ENCODE data around the gene CENPA. TPM values are rescaled to one million over a fixed set of nuclear protein-coding genes. Genes with fewer than 3 reads are reported as not detected.

CENPA gene
- total and polyA plus RNA-seq, 2 of the 13 experiments (the other 11 are each of a cell fraction or from before 2014, with no cell fraction given), result 28.5 to 38.5 TPM

DNA sequence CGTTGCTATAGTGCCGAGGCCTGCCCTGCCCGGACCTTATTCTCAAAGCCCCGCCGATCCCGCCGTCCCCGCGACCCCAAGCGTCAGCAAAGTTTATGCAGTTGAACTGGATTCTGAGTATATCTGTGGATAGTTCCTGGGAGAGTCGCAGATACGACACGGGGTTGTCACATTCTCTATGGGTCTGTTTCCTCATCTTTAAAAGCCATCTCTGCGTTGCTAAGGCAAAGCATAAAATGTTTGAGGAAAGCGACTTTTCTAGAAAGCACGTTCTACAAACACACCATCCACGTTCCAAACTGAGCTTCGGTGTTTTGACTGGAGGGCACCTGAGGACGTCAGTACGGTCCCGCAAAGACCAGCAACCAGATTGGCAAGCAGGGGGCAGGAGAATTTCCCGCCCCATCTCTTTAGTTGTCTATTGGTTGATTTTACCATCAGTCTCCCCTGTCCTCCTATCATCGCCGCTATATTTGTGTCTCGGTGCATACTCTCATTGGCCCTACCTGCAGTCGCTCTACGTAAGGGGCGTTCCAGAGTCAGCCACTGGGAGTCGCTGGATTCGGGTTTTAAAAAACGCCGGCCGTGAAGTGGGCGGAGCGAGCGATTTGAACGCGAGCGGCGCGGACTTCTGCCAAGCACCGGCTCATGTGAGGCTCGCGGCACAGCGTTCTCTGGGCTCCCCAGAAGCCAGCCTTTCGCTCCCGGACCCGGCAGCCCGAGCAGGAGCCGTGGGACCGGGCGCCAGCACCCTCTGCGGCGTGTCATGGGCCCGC, at the start of gene CENPA (continued):
- TF ChIP-seq ZNF660 (CRISPR knock-in tag; IDR thresholded peaks at IDR 0.05; ENCODE audit: borderline replicate concordance, low read depth), result 0 out of 2 replicates have a peak, but pooled peaks have one; percentile 56
- peak; percentile 99 for TF ChIP-seq SNAPC2 (CRISPR knock-in tag; IDR thresholded peaks at IDR 0.05)
- TF ChIP-seq, protein P1, sequence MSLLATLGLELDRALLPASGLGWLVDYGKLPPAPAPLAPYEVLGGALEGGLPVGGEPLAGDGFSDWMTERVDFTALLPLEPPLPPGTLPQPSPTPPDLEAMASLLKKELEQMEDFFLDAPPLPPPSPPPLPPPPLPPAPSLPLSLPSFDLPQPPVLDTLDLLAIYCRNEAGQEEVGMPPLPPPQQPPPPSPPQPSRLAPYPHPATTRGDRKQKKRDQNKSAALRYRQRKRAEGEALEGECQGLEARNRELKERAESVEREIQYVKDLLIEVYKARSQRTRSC (CRISPR knock-in tag; IDR thresholded peaks at IDR 0.05; ENCODE audit: low read depth), result peak; percentile 98
- TF ChIP-seq FOXO1 (CRISPR knock-in tag; IDR thresholded peaks at IDR 0.05), result peak; percentile 49; the same call in 1 of the 2 replicates
- TF ChIP-seq, protein P2, sequence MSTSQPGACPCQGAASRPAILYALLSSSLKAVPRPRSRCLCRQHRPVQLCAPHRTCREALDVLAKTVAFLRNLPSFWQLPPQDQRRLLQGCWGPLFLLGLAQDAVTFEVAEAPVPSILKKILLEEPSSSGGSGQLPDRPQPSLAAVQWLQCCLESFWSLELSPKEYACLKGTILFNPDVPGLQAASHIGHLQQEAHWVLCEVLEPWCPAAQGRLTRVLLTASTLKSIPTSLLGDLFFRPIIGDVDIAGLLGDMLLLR (CRISPR knock-in tag; IDR thresholded peaks at IDR 0.05), result peak; percentile 89
- TF ChIP-seq CENPX (CRISPR knock-in tag; IDR thresholded peaks at IDR 0.05), result no peak
- TF ChIP-seq, protein P3, sequence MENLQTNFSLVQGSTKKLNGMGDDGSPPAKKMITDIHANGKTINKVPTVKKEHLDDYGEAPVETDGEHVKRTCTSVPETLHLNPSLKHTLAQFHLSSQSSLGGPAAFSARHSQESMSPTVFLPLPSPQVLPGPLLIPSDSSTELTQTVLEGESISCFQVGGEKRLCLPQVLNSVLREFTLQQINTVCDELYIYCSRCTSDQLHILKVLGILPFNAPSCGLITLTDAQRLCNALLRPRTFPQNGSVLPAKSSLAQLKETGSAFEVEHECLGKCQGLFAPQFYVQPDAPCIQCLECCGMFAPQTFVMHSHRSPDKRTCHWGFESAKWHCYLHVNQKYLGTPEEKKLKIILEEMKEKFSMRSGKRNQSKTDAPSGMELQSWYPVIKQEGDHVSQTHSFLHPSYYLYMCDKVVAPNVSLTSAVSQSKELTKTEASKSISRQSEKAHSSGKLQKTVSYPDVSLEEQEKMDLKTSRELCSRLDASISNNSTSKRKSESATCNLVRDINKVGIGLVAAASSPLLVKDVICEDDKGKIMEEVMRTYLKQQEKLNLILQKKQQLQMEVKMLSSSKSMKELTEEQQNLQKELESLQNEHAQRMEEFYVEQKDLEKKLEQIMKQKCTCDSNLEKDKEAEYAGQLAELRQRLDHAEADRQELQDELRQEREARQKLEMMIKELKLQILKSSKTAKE (CRISPR knock-in tag; IDR thresholded peaks at IDR 0.05; ENCODE audit: borderline replicate concordance), result 0 out of 2 replicates have a peak, but pooled peaks have one; percentile 41
- peak; percentile 97 for TF ChIP-seq ZNF563 (CRISPR knock-in tag; IDR thresholded peaks at IDR 0.05)
- TF ChIP-seq, protein P4, sequence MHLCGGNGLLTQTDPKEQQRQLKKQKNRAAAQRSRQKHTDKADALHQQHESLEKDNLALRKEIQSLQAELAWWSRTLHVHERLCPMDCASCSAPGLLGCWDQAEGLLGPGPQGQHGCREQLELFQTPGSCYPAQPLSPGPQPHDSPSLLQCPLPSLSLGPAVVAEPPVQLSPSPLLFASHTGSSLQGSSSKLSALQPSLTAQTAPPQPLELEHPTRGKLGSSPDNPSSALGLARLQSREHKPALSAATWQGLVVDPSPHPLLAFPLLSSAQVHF (CRISPR knock-in tag; IDR thresholded peaks at IDR 0.05), result peak; percentile 99
- peak; percentile 95; the same call in 1 of the 2 replicates for TF ChIP-seq ZNF484 (CRISPR knock-in tag; IDR thresholded peaks at IDR 0.05; ENCODE audit: borderline replicate concordance, low read depth)
- peak; percentile 53; the same call in 1 of the 2 replicates for TF ChIP-seq ZNF143 (CRISPR knock-in tag; IDR thresholded peaks at IDR 0.05)
- peak; percentile 54; the same call in 1 of the 2 replicates for TF ChIP-seq RFX3 (CRISPR knock-in tag; IDR thresholded peaks at IDR 0.05)
- TF ChIP-seq ELF1 (CRISPR knock-in tag; IDR thresholded peaks at IDR 0.05), result peak; percentile 44; the same call in 1 of the 2 replicates
- TF ChIP-seq ZNF788 (CRISPR knock-in tag; IDR thresholded peaks at IDR 0.05; ENCODE audit: borderline replicate concordance), result peak; percentile 70; the same call in 1 of the 2 replicates
- no peak for TF ChIP-seq RORA (CRISPR knock-in tag; IDR thresholded peaks at IDR 0.05)
- TF ChIP-seq, protein P5, sequence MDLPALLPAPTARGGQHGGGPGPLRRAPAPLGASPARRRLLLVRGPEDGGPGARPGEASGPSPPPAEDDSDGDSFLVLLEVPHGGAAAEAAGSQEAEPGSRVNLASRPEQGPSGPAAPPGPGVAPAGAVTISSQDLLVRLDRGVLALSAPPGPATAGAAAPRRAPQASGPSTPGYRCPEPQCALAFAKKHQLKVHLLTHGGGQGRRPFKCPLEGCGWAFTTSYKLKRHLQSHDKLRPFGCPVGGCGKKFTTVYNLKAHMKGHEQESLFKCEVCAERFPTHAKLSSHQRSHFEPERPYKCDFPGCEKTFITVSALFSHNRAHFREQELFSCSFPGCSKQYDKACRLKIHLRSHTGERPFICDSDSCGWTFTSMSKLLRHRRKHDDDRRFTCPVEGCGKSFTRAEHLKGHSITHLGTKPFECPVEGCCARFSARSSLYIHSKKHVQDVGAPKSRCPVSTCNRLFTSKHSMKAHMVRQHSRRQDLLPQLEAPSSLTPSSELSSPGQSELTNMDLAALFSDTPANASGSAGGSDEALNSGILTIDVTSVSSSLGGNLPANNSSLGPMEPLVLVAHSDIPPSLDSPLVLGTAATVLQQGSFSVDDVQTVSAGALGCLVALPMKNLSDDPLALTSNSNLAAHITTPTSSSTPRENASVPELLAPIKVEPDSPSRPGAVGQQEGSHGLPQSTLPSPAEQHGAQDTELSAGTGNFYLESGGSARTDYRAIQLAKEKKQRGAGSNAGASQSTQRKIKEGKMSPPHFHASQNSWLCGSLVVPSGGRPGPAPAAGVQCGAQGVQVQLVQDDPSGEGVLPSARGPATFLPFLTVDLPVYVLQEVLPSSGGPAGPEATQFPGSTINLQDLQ (CRISPR knock-in tag; IDR thresholded peaks at IDR 0.05), result 0 out of 2 replicates have a peak, but pooled peaks have one; percentile 82
- TF ChIP-seq ZBTB3 (CRISPR knock-in tag; IDR thresholded peaks at IDR 0.05; ENCODE audit: borderline replicate concordance, low read depth), result peak; percentile 89
- 0 out of 2 replicates have a peak, but pooled peaks have one; percentile 67 for TF ChIP-seq JUN (CRISPR knock-in tag; IDR thresholded peaks at IDR 0.05)
- TF ChIP-seq ZNF674 (CRISPR knock-in tag; IDR thresholded peaks at IDR 0.05; ENCODE audit: low read depth), result no peak
- TF ChIP-seq DNMT1 (CRISPR knock-in tag; IDR thresholded peaks at IDR 0.05), result peak; percentile 55; the same call in 1 of the 2 replicates

Measured in HepG2 (cell line).